Right lobe of liver (tissue), 4 donors: ENCODE measurements around the gene CHN2.

ENCODE experiments used
- CTCF ChIP-seq, 4 donors: fragments of 200-600 bp in 3 of 4; fragments of 450-650 bp in 1 of 4; IDR thresholded peaks; one replicate each; pipeline versions ENCODE4 v1.5.1 to v1.8.0; 2016 to 2022; ENCODE audit warnings: antibody characterized with exemption in 4 of 4, mild to moderate bottlenecking in 2 of 4
- POLR2A ChIP-seq: fragments of 450-650 bp; IDR thresholded peaks from one replicate; pipeline ENCODE4 v1.6.1; 2017; ENCODE audit warnings: antibody characterized with exemption, mild to moderate bottlenecking
- donor health status: DM: no; HTN: no; CAD: no.
- donor health status: DM: no; HTN: no; CAD: no.
- donor health status: DM: no; HTN: yes; CAD: no.

- TF ChIP-seq CTCF (IDR thresholded peaks at IDR 0.05) (peak in 2 of 4 donors; percentile 18 to 25), POLR2A (no peak)
These were observed 102.8 kb downstream of the CHN2 start for GRCh38 chr7:29297194-29297890.
